ENCODE measurements around the gene NEK6. TPM values are rescaled to one million over a fixed set of nuclear protein-coding genes. Genes with fewer than 3 reads are reported as not detected.

Gene NEK6
- total RNA-seq: 7.7 TPM
- long read RNA-seq, transcript NEK6-201 (10 exons, 3,447 nt): major isoform, 14 of 16 reads
- long read RNA-seq, partial matches to known transcripts: 1 of 16 reads
- long read RNA-seq, other reads (novel, unspliced or antisense): 1 of 16 reads

DNA sequence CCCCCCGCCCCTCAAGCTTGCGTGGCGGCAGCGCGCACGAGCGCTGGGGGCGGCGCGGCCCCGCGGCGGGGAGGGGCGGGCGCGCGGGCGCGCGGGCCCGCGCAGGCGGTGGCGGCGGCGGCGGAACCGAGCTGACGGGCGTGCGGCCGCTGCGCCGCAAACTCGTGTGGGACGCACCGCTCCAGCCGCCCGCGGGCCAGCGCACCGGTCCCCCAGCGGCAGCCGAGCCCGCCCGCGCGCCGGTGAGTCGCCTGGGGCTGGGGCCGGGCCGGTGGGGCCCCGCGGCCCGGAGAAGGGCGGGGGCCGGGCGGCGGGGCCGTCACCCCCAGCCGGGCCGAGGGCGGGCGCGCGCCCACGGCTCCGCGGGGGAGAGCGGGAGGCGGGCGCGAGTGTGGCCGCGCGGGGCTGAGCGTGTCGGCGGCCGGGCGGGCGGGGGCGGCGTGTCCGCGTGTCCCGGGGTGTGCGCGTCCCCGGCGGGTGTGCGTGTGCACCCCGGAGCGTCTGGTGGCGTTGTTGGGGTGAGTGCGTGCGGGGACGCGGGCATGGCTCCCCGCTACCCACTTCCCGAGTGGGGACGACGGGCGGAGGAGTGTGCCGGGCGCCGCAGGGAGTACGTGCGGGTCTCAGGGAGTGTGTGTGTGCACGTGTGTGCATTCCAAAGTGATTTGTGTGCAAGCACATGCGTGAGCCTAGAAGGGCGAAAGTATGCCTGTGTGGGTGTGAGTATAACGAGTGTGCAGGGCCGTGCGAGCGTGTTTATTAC lies at the start of gene NEK6:
Gene NEK6, plus strand, starts transcription at position 106 of the 763 bp plus-strand sequence. CDS start 44,016 bp downstream, outside the sequence.
- intact Hi-C loops (cut with micrococcal nuclease): no loop called here
- DNase-seq: peak; percentile 70

DNA sequence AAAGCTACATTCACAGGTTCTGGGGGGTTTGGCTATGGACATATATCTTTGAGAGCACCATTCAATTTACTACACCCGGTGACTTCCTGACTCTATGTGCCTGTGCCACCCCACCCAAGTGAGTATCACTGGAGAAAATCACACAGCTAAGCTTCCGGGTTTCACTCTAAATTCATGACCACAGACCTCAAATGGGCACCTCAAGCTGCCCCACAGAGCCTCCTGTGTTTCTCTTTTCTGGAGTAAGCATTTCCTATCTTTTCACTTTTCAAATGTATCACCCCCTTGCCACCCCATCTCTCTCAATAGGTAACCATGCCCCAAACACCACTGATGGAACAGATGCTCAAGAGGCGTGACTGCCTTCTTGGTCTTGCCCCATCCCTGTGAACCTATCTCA lies 49.2 kb upstream of the NEK6 start:
- DNase-seq (no peak), ATAC-seq (no peak)
- intact Hi-C loops (cut with micrococcal nuclease): no loop called here

More for the DNA sequence above, at the start of gene NEK6:
- ATAC-seq: peak; percentile 69

DNA sequence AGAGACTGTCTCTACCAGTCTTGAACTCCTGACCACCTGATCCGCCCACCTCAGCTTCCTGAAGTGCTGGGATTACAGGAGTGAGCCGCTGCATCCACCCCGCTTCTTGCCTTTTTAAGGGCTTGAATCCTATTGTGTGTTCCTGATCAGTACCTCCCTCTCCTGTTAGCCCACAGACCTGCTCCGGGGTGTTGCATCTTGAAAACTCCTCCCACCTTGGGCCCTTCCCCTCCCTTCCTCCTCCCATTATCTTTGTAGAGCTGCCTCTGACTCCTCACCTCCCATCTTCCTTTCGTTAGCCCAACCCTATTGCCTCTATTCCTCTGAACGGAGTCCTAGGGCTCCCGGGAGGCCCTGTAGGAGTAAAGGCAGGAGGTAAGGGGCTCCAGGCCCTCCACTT lies 48.5 kb upstream of the NEK6 start:
- DNase-seq: no peak
- no peak for ATAC-seq
- intact Hi-C loops (cut with micrococcal nuclease): no loop called here

- intact Hi-C loops (cut with micrococcal nuclease): no loop called here
Measured at GRCh38 chr9:124209774-124210173, 48.0 kb upstream of the NEK6 start.

DNA sequence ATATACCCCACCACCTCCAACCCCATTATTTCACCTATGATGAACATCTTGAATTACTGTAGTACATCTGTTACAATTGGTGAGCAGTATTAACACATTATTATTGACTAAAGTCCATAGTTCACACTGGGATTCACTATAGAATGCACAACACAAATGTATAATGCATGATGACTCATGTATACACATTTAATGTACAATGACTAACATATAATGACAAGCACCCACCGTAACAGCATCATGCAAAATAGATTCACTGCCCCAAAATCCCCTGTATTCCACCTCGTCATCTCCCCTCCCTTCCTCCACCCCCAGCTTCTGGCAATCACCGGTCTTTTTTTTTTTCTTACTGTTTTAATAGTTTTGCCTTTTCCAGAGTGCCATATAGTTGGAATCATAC lies 47.1 kb upstream of the NEK6 start:
- no peak for DNase-seq
- intact Hi-C loops (cut with micrococcal nuclease): no loop called here
- ATAC-seq: no peak

More at GRCh38 chr9:124209774-124210173, 48.0 kb upstream of the NEK6 start:
- no peak for ATAC-seq
- DNase-seq: no peak

GRCh38 chr9:124212381-124213050 lies 45.2 kb upstream of the NEK6 start:
- intact Hi-C loops (cut with micrococcal nuclease): no loop called here
- DNase-seq: no peak
- ATAC-seq: no peak

DNA sequence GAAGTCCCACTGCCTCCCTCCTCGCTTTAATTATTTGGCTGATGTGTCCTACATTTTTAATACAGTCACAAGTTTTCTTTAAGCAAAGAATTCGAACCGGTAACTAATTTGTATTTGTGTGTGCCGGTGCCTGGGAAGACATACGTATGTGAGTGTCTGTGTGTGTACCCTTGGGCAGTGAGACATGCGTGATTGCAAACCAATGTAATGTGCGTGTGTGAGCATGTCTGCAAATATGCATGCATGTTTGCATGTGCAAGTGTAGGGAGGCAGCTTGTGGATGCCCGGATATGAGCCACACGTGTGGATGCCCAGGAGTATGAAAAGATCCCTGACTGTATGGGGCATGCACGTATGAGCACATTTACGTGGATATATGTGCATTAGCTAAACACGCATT lies 44.4 kb upstream of the NEK6 start:
- intact Hi-C loops (cut with micrococcal nuclease): no loop called here
- no peak for ATAC-seq

DNA sequence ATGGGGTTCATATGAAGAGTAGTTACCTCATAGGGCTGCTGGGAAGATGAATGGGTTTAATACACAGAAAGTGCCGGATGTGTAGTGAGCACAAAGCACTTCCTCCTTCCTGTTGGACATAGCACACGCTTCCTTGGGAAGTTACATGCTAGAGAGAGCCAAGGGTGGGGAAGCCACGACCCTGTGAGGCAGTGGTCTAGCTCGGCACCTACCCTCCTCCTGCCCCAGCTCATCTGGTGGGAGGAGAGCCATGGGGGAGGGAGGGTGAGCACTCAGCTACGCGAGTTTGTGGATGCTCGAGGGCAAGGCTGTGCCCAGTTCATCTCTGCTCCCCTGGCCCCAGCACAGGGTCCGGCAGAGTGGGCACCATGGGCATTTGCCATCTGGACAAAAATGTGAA lies 43.6 kb upstream of the NEK6 start:
- intact Hi-C loops (cut with micrococcal nuclease): no loop called here
- no peak for ATAC-seq

More for the DNA sequence above, 44.4 kb upstream of the NEK6 start:
- no peak for DNase-seq

DNA sequence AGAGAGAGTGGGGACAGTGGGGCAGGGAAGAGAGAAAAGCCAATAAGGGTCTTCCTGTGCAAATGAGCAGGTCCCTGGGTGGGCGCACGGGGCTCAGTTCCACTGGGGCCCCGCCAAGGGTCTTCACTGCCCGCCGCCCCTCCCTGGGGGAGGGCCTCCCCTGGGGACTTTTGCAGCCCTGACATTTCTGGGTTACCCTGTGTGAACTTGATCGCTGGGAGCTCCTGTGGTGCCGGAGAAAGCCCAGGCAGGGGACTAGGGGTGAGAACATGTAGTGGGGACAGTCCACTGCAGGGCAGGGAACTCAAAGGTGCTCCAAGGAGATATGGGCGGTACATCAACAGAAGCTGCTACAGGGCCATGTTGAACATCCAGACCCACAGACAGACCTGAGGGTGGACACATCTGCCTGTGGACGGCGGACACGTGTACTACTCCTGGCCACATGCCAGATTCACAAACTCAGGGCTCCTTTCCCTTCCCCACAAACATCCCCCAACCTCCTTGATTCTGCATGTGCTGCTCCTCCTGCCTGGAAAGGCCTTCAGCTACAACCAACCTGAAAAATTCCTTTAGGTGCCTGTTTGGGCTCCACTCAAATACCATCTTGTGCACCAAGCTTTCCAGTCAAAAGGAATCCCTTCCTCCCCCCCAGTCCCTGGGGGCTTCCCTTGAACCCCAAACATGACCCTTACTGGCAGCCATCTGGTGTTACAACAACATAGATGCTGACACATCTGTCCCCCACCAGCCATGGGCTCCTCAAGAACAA lies 43.0 kb upstream of the NEK6 start:
- ATAC-seq (no peak), DNase-seq (no peak)
- intact Hi-C loops (cut with micrococcal nuclease): no loop called here

More for the DNA sequence above, 43.6 kb upstream of the NEK6 start:
- no peak for DNase-seq

DNA sequence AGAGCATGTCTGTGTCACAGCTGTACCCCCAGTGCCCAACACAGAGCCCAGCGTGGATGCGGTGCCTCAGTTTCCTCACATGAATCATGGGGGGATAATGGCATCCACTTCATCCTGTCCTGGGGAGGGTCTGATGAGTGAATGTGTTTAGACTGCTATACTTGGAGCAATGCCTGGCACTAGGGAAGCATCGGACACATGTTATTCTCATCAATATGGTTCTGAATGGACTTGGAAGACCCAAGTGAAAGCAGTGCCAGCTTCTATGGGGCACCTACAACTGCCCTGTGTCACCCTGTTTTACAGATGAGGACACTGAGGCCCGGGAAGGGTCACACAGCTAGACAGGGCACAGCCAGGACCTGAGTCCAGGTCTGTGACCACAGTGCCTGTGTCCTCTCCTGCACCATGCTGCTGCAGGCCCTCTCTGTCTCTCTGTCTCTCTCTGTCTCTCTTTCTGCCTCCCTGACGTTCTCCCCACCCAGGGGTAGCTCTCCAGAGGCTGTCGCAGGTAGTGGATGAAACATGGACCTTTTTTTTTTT lies 42.3 kb upstream of the NEK6 start:
- no peak for DNase-seq
- ATAC-seq: no peak
- intact Hi-C loops (cut with micrococcal nuclease): no loop called here

- ATAC-seq (no peak), DNase-seq (no peak)
- intact Hi-C loops (cut with micrococcal nuclease): no loop called here
Measured at GRCh38 chr9:124215956-124216355, 41.8 kb upstream of the NEK6 start.

GRCh38 chr9:124216474-124217176 lies 41.1 kb upstream of the NEK6 start:
- peak; percentile 49 for ATAC-seq
- intact Hi-C loops (cut with micrococcal nuclease): no loop called here
- DNase-seq: peak; percentile 59

- DNase-seq (no peak), ATAC-seq (no peak)
- intact Hi-C loops (cut with micrococcal nuclease): no loop called here
Measured at GRCh38 chr9:124217836-124218437, 39.8 kb upstream of the NEK6 start.

DNA sequence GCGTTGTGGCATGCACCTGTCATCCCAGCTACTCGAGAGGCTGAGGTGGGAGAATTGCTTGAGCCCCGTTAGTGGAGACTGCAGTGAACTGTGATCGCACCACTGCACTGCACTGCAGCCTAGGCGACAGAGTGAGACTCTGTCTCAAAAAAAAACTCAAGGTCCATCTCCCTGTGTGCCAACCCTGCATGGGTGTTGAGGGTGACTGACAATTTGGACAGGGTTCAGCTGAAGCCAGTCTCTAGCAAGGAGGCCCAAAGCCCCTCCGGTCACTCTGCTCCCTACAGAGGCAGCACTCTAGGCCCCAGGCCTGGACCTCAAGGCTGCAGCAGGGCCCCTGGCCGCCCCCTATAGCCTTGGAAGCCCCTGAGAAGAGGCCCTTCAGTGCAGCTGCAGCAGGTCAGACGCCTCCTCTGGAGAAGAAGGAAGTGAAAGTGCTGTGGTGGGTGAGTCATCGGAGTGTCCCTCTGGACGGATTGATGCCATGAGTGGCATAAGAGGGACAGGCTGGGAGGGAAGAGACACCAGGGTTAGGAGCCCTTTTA lies 39.2 kb upstream of the NEK6 start:
- intact Hi-C loops (cut with micrococcal nuclease): no loop called here
- DNase-seq (peak; percentile 45), ATAC-seq (peak; percentile 48)

- intact Hi-C loops (cut with micrococcal nuclease): no loop called here
- DNase-seq: no peak
Measured at GRCh38 chr9:124218987-124219461, 38.7 kb upstream of the NEK6 start.

GRCh38 chr9:124220946-124221451 lies 36.8 kb upstream of the NEK6 start:
- ATAC-seq: peak; percentile 67
- DNase-seq: no peak

More at GRCh38 chr9:124218987-124219461, 38.7 kb upstream of the NEK6 start:
- ATAC-seq: no peak

GRCh38 chr9:124221676-124222075 lies 36.1 kb upstream of the NEK6 start:
- DNase-seq: no peak
- intact Hi-C loops (cut with micrococcal nuclease): no loop called here
- no peak for ATAC-seq

More at GRCh38 chr9:124220946-124221451, 36.8 kb upstream of the NEK6 start:
- intact Hi-C loops (cut with micrococcal nuclease): no loop called here

GRCh38 chr9:124222109-124222508 lies 35.6 kb upstream of the NEK6 start:
- intact Hi-C loops (cut with micrococcal nuclease): no loop called here
- no peak for ATAC-seq

More at GRCh38 chr9:124222109-124222508, 35.6 kb upstream of the NEK6 start:
- no peak for DNase-seq
